Neural cell (in vitro differentiated cells): ENCODE results near the gene PTPRC. TPM values are rescaled to one million over a fixed set of nuclear protein-coding genes. Genes with fewer than 3 reads are reported as not detected.

Source experiments
- H2AFZ ChIP-seq: fragments of 200-600, 300-800 bp; sonication (generic), shearing (Covaris generic); 2 replicates; pipeline ENCODE4 v1.6.0; 2014; ENCODE audit warnings: low read depth, mild to moderate bottlenecking, antibody characterized with exemption, low read length, moderate library complexity
- H3F3A ChIP-seq: fragments of 200-600 bp; shearing (Covaris generic); 2 replicates; pipeline ENCODE4 v1.6.1; 2016; ENCODE audit warnings: mild to moderate bottlenecking, moderate library complexity, mixed read lengths, antibody characterized with exemption, low read length; ENCODE audit not compliant: insufficient read depth, poor library complexity, severe bottlenecking
- H3K27ac ChIP-seq: fragments of 200-600, 300-800 bp; sonication (generic), shearing (Covaris generic); 2 replicates; pipeline ENCODE4 v1.5.1; 2014; ENCODE audit warnings: mild to moderate bottlenecking, low read length, moderate library complexity
- H3K27me3 ChIP-seq: fragments of 300-800, 200-600 bp; sonication (generic), shearing (Covaris generic); 2 replicates; pipeline ENCODE4 v1.6.0; 2014; ENCODE audit warnings: mild to moderate bottlenecking, low read depth, low read length, moderate library complexity; ENCODE audit not compliant: insufficient read depth
- H3K36me3 ChIP-seq: fragments of 300-800, 200-600 bp; sonication (generic), shearing (Covaris generic); 2 replicates; pipeline ENCODE4 v1.5.1; 2014; ENCODE audit warnings: mild to moderate bottlenecking, antibody characterized with exemption, low read length, moderate library complexity; ENCODE audit not compliant: insufficient read depth
- H3K4me2 ChIP-seq: fragments of 300-800, 200-600 bp; sonication (generic), shearing (Covaris generic); 2 replicates; pipeline ENCODE4 v1.6.0; 2014; ENCODE audit warnings: mild to moderate bottlenecking, low read length
- H3K4me3 ChIP-seq: fragments of 300-800, 200-600 bp; sonication (generic), shearing (Covaris generic); 2 replicates; pipeline ENCODE4 v1.5.1; 2014; ENCODE audit warnings: mild to moderate bottlenecking, low read length, moderate library complexity
- H3K79me2 ChIP-seq: fragments of 200-600 bp; shearing (Covaris generic); replicated peaks from 2 replicates; pipeline ENCODE4 v1.6.0; 2014; ENCODE audit warnings: mild to moderate bottlenecking, low read length, moderate library complexity; ENCODE audit not compliant: insufficient read depth
- H3K9ac ChIP-seq: fragments of 300-800, 200-600 bp; sonication (generic), shearing (Covaris generic); 2 replicates; pipeline ENCODE4 v1.6.1; 2016; ENCODE audit warnings: mild to moderate bottlenecking, low read length, mixed read lengths
- H3K9me2 ChIP-seq: fragments of 200-600 bp; shearing (Covaris generic); 2 replicates; pipeline ENCODE4 v1.6.1; 2016; ENCODE audit warnings: mild to moderate bottlenecking, low read length, mixed read lengths; ENCODE audit not compliant: insufficient read depth
- H3K9me3 ChIP-seq: fragments of 200-600, 300-800 bp; sonication (generic), shearing (Covaris generic); 2 replicates; pipeline ENCODE4 v1.6.1; 2016; ENCODE audit warnings: mild to moderate bottlenecking, mixed run types, low read length, moderate library complexity, mixed read lengths
- H4K20me1 ChIP-seq: fragments of 200-600 bp; shearing (Covaris generic); 2 replicates; pipeline ENCODE4 v1.6.1; 2016; ENCODE audit warnings: mild to moderate bottlenecking, mixed run types; ENCODE audit not compliant: insufficient read depth
- CTCF ChIP-seq: fragments of 450-650 bp; IDR thresholded peaks from 2 replicates; pipeline ENCODE4 v1.5.1; 2014; ENCODE audit warnings: antibody characterized with exemption, mild to moderate bottlenecking, moderate library complexity; ENCODE audit not compliant: poor library complexity, severe bottlenecking
- EP300 ChIP-seq: fragments of 450-650 bp; conservative IDR thresholded peaks from 2 replicates; pipeline ENCODE4 v1.6.1; 2014; ENCODE audit warnings: antibody characterized with exemption, mild to moderate bottlenecking, moderate library complexity; ENCODE audit not compliant: poor library complexity, severe bottlenecking
- EZH2 ChIP-seq: fragments of 200-600, 300-800 bp; shearing (Covaris generic), sonication (generic); IDR thresholded peaks from 2 replicates; pipeline ENCODE4 v1.6.1; 2014; ENCODE audit warnings: antibody characterized with exemption, low read length, borderline replicate concordance, mild to moderate bottlenecking; ENCODE audit not compliant: insufficient read depth, poor library complexity, severe bottlenecking
- MXI1 ChIP-seq: fragments of 450-650 bp; conservative IDR thresholded peaks from 2 replicates; pipeline ENCODE4 v1.6.1; 2014; ENCODE audit warnings: antibody characterized with exemption, mild to moderate bottlenecking; ENCODE audit not compliant: poor library complexity, severe bottlenecking
- POLR2AphosphoS5 ChIP-seq: IDR thresholded peaks from 2 replicates; pipeline ENCODE4 v1.6.1; 2012
- RAD21 ChIP-seq: fragments of 450-650 bp; conservative IDR thresholded peaks from 2 replicates; pipeline ENCODE4 v1.6.1; 2014; ENCODE audit warnings: antibody characterized with exemption, mild to moderate bottlenecking, moderate library complexity
- REST ChIP-seq: IDR thresholded peaks from 2 replicates; pipeline ENCODE4 v1.6.1; 2012; ENCODE audit warnings: borderline replicate concordance
- SMC3 ChIP-seq: fragments of 450-650 bp; conservative IDR thresholded peaks from 2 replicates; pipeline ENCODE4 v1.6.1; 2014; ENCODE audit warnings: antibody characterized with exemption, mild to moderate bottlenecking, moderate library complexity; ENCODE audit not compliant: poor library complexity
- TAF1 ChIP-seq: IDR thresholded peaks from 2 replicates; pipeline ENCODE4 v1.6.1; 2012; ENCODE audit warnings: low read depth
- polyA plus RNA-seq: library from polyadenylated mRNA; depleted of rRNA; stranded (reverse); fragments of >200 nt; gene quantifications from 2 replicates; pipeline ENCODE4 v1.2.3, GENCODE V29; 2014

Gene PTPRC
- polyA plus RNA-seq, 1 donor from 2014 or later: 0.12 TPM

GRCh38 chr1:198617406-198617805 lies 21.4 kb upstream of the PTPRC start:
- Histone ChIP-seq H3K27me3 (no peaks in the 10 kb centered on the region), H3K36me3 (no peaks in the 10 kb centered on the region), H3F3A (no peaks in the 10 kb centered on the region), H3K27ac (no peak overlapping the region), H2AFZ (no peak overlapping the region), H3K4me3 (no peak overlapping the region), H3K9me2 (no peaks in the 10 kb centered on the region), H3K4me2 (no peak overlapping the region), H3K9ac (no peak overlapping the region), H4K20me1 (no peaks in the 10 kb centered on the region), H3K9me3 (no peaks in the 10 kb centered on the region), H3K79me2 (no peaks in the 10 kb centered on the region)
- TF ChIP-seq REST: no peak
- no peak for TF ChIP-seq EP300
- TF ChIP-seq TAF1: no peak
- TF ChIP-seq EZH2: no peak
- TF ChIP-seq MXI1: no peak
- TF ChIP-seq RAD21: no peak
- no peak for TF ChIP-seq SMC3
- TF ChIP-seq CTCF: no peak
- no peak for TF ChIP-seq POLR2AphosphoS5

- H2AFZ ChIP-seq: no peak overlapping the region
- no peaks in the 10 kb centered on the region for H3K9me3 ChIP-seq
- H3K27me3 ChIP-seq: no peaks in the 10 kb centered on the region
- no peak for TF ChIP-seq CTCF
- no peak for TF ChIP-seq EP300
- TF ChIP-seq TAF1: no peak
- TF ChIP-seq REST: no peak
- TF ChIP-seq MXI1: no peak
- no peak for TF ChIP-seq RAD21
- no peak for TF ChIP-seq POLR2AphosphoS5
- no peak for TF ChIP-seq SMC3
- no peak for TF ChIP-seq EZH2
- H4K20me1 ChIP-seq: no peaks in the 10 kb centered on the region
- H3K79me2 ChIP-seq: no peaks in the 10 kb centered on the region
- no peaks in the 10 kb centered on the region for H3K36me3 ChIP-seq
- H3F3A ChIP-seq: no peaks in the 10 kb centered on the region
- H3K4me3 ChIP-seq: no peak overlapping the region
- H3K9me2 ChIP-seq: no peaks in the 10 kb centered on the region
- no peak overlapping the region for H3K27ac ChIP-seq
- H3K4me2 ChIP-seq: no peak overlapping the region
- H3K9ac ChIP-seq: no peak overlapping the region
These were observed 19.3 kb upstream of the PTPRC start for GRCh38 chr1:198619375-198620140.
